GM12878 (cell line): ENCODE results near the gene ERLEC1. TPM values are rescaled to one million over a fixed set of nuclear protein-coding genes. Genes with fewer than 3 reads are reported as not detected.

Experiments used
- ATAC-seq: fragments of 200-7000 bp; cut with Tn5 transposase; 3 replicates; pipeline ENCODE4 v1.9.1; 2020; ENCODE audit warnings: mild to moderate bottlenecking, moderate library complexity
- BruUV-seq: library from RNA; stranded (reverse); fragments of 400-500 nt; replicated peaks from 2 replicates; lab custom pipeline; 2021; lab: Mats Ljungman, UMichigan
- CTCF ChIA-PET: fragments of 300-600 bp; sonication (Branson Sonifier 250); formaldehyde crosslinking; extraction: SDS; loops from one replicate; lab custom pipeline; 2021; ENCODE audit warnings: inconsistent platforms; lab: Yijun Ruan, JAX
- POLR2A ChIA-PET: fragments of 350-600 bp; formaldehyde crosslinking; extraction: SDS; loops from one replicate; lab custom pipeline; 2021; ENCODE audit warnings: inconsistent platforms; lab: Charles Lee
- RAD21 ChIA-PET: fragments of 300-600 bp; sonication (Branson Sonifier 250); formaldehyde crosslinking; loops from one replicate; lab custom pipeline; 2023; ENCODE audit warnings: antibody characterized with exemption; ENCODE audit not compliant: unreplicated experiment; lab: Charles Lee
- SMC1A ChIA-PET: fragments of 300-600 bp; sonication (Branson Sonifier 250); formaldehyde crosslinking; loops from one replicate; lab custom pipeline; 2023; ENCODE audit not compliant: unreplicated experiment, uncharacterized antibody; lab: Charles Lee
- DNase-seq: peaks from one replicate; pipeline ENCODE4 v3.0.0-alpha.2; 2011; ENCODE audit warnings: low read depth, low spot score
- FAIRE-seq: peaks from 3 replicates; lab custom pipeline; 2011; peaks lifted over from hg19 to GRCh38; lab: Jason Lieb, UNC
- H2AFZ ChIP-seq: 2 replicates; pipeline ENCODE4 v1.6.0; 2011; ENCODE audit warnings: low read depth, low read length, control low read depth; ENCODE audit not compliant: control insufficient read depth
- H3K27ac ChIP-seq: 2 replicates; pipeline ENCODE4 v1.5.1; 2011; ENCODE audit warnings: control low read depth; ENCODE audit not compliant: control insufficient read depth, insufficient read depth
- H3K27me3 ChIP-seq, 2 experiments: replicated peaks in 1 of 2; 2 replicates each; pipeline versions ENCODE4 v1.6.0 to v1.6.1; 2011; ENCODE audit warnings: low read length in 1 of 2; ENCODE audit not compliant: control insufficient read depth in 2 of 2, insufficient read depth in 2 of 2
- H3K36me3 ChIP-seq, 2 experiments: 2 replicates each; pipeline ENCODE4 v1.5.1; 2011; ENCODE audit warnings: low read length in 1 of 2; ENCODE audit not compliant: control insufficient read depth in 2 of 2, insufficient read depth in 2 of 2
- H3K4me1 ChIP-seq: 2 replicates; pipeline ENCODE4 v1.6.1; 2011; ENCODE audit warnings: mild to moderate bottlenecking, low read length, moderate library complexity, mixed read lengths; ENCODE audit not compliant: control insufficient read depth, insufficient read depth
- H3K4me2 ChIP-seq: 2 replicates; pipeline ENCODE4 v1.6.0; 2011; ENCODE audit warnings: control low read depth; ENCODE audit not compliant: control insufficient read depth, insufficient read depth
- H3K4me3 ChIP-seq: fragments of 200-600 bp; sonication (generic); 2 replicates; pipeline ENCODE4 v1.5.1; 2016
- H3K79me2 ChIP-seq: 2 replicates; pipeline ENCODE4 v1.6.0; 2011; ENCODE audit warnings: low read length; ENCODE audit not compliant: control insufficient read depth, insufficient read depth
- H3K9ac ChIP-seq: 2 replicates; pipeline ENCODE4 v1.8.0; 2011; ENCODE audit warnings: low read length, control low read depth, mixed read lengths; ENCODE audit not compliant: control insufficient read depth, insufficient read depth
- H3K9me3 ChIP-seq: replicated peaks from 3 replicates; pipeline ENCODE4 v1.5.1; 2011; ENCODE audit warnings: mild to moderate bottlenecking, low read length; ENCODE audit not compliant: control insufficient read depth, insufficient read depth
- H4K20me1 ChIP-seq: 2 replicates; pipeline ENCODE4 v1.6.0; 2011; ENCODE audit not compliant: control insufficient read depth, insufficient read depth
- BMI1 ChIP-seq: fragments of 450-650 bp; IDR thresholded peaks from 2 replicates; pipeline ENCODE4 v1.6.1; 2016; ENCODE audit warnings: mild to moderate bottlenecking, moderate library complexity, borderline replicate concordance
- CBX3 ChIP-seq: fragments of 200-600 bp; sonication (generic); IDR thresholded peaks from 2 replicates; pipeline ENCODE4 v1.6.1; 2016; ENCODE audit warnings: low read depth, borderline replicate concordance
- ESRRA ChIP-seq: IDR thresholded peaks from 2 replicates; pipeline ENCODE4 v1.6.1; 2012; ENCODE audit warnings: mild to moderate bottlenecking, low read length, improper control_type of control experiment
- JUNB ChIP-seq: IDR thresholded peaks from 2 replicates; pipeline ENCODE4 v1.6.1; 2016; ENCODE audit warnings: antibody characterized with exemption, mild to moderate bottlenecking
- LARP7 ChIP-seq: fragments of 450-650 bp; IDR thresholded peaks from 2 replicates; pipeline ENCODE4 v1.6.1; 2017; ENCODE audit warnings: mild to moderate bottlenecking
- NFXL1 ChIP-seq: fragments of 450-650 bp; IDR thresholded peaks from 2 replicates; pipeline ENCODE4 v1.6.1; 2017; ENCODE audit warnings: antibody characterized with exemption, mild to moderate bottlenecking, borderline replicate concordance
- NR2F1 ChIP-seq: fragments of 450-650 bp; conservative IDR thresholded peaks from 2 replicates; pipeline ENCODE4 v1.6.1; 2017; ENCODE audit warnings: mild to moderate bottlenecking
- RAD21 ChIP-seq: IDR thresholded peaks from 2 replicates; pipeline ENCODE4 v1.6.1; 2011; ENCODE audit warnings: mild to moderate bottlenecking, low read depth, low read length, moderate library complexity; ENCODE audit not compliant: insufficient read depth
- RFX5 ChIP-seq: IDR thresholded peaks from 2 replicates; pipeline ENCODE4 v1.6.1; 2011; ENCODE audit warnings: low read depth, low read length, improper control_type of control experiment
- TCF12 ChIP-seq: IDR thresholded peaks from 2 replicates; pipeline ENCODE4 v1.6.1; 2011; ENCODE audit warnings: low read depth, mild to moderate bottlenecking, low read length
- ZNF207 ChIP-seq: fragments of 450-650 bp; IDR thresholded peaks from 2 replicates; pipeline ENCODE4 v1.6.1; 2014; ENCODE audit warnings: antibody characterized with exemption, mild to moderate bottlenecking, borderline replicate concordance
- in situ Hi-C: fragments of 300-500 bp; cut with MboI; formaldehyde crosslinking; loops from 9 replicates; pipeline ENCODE4 v1.14.3; 2018; ENCODE audit warnings: mixed read lengths
- intact Hi-C: fragments of 100-400 bp; cut with micrococcal nuclease; formaldehyde crosslinking; loops from one replicate; pipeline ENCODE4 v1.14.2; 2022; ENCODE audit not compliant: unreplicated experiment
- polyA plus RNA-seq, 11 experiments: library from polyadenylated mRNA; depleted of rRNA in 4 of 11; unstranded in 6 of 11; stranded (reverse) in 5 of 11; fragments of >200 nt; fragmentation: Nextera tagmentation in 4 of 11; fragmentation: Illumina TruSeq in 1 of 11; extraction: Ambion mirVana in 4 of 11; extraction: Trizol in 1 of 11; gene quantifications; 1 replicate in 1 of 11; 2 replicates in 10 of 11; pipeline versions ENCODE4 v1.2.1 to v1.2.3, GENCODE V29; 2011 to 2016; ENCODE audit warnings: inconsistent platforms in 2 of 11, missing spikeins in 2 of 11, low read depth in 1 of 11
- total RNA-seq, 4 experiments: library from RNA; depleted of rRNA in 3 of 4; stranded (reverse); fragments of >200 nt in 3 of 4; fragmentation: Illumina TruSeq in 1 of 4; extraction: Trizol in 1 of 4; gene quantifications; 2 replicates each; pipeline versions ENCODE4 v1.2.1 to v1.2.3, GENCODE V29; 2013 to 2021
- TF ChIP-seq, protein P1 (sequence below), 3 experiments: IDR thresholded peaks in 2 of 3; conservative IDR thresholded peaks in 1 of 3; 2 replicates each; pipeline ENCODE4 v1.5.1; 2011; ENCODE audit warnings: low read depth in 3 of 3, low read length in 3 of 3, mild to moderate bottlenecking in 3 of 3, control low read depth in 2 of 3, moderate library complexity in 2 of 3, inconsistent platforms in 1 of 3, mixed read lengths in 1 of 3; ENCODE audit not compliant: control insufficient read depth in 2 of 3, insufficient read depth in 1 of 3; ENCODE audit errors: extremely low read depth in 1 of 3
- TF ChIP-seq, protein P2 (sequence below): fragments of 450-650 bp; IDR thresholded peaks from 2 replicates; pipeline ENCODE4 v1.6.1; 2017; ENCODE audit warnings: low read depth, mild to moderate bottlenecking, moderate library complexity

Gene ERLEC1
- total and polyA plus RNA-seq, 10 of the 15 experiments (the other 5 are each of a cell fraction or from before 2014, with no cell fraction given), result 14.1 to 52.2 (median 30.0) TPM

DNA sequence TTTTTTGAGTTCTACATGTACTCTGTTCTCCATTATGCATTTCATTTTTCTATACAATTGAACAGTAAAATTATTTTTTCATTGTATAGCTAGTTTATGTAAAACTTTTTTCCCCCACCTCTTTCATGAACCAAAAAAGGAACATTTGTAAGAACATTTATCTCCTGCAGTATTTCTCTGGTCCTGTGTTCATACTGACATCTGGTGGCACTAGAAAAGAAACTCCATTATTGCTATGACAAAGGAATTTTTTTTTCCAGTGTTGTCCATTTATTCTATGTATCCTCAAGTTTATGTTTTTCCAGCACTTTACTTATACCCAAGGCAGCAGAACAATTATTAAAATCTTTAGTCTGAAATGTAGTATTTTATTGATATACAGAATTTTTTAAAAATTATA lies 46.7 kb upstream of the ERLEC1 start:
- ChIA-PET RAD21 (no interaction called here), SMC1A (interaction anchor here (0.7 kb wide), 1 partner anchor 317 kb away, joined by 4 read pairs; no protein-coding TSS in a partner anchor), CTCF (interaction anchor here (1.0 to 1.5 kb wide), 2 partner anchors 8 to 10 kb away, joined by 3 read pairs; no protein-coding TSS in a partner anchor), POLR2A (no interaction called here)
- Histone ChIP-seq H3K36me3 (no peaks in the 10 kb centered on the region), H3K27ac (no peak overlapping the region), H3K27me3 (no peaks in the 10 kb centered on the region), H4K20me1 (no peaks in the 10 kb centered on the region), H3K4me1 (no peaks in the 10 kb centered on the region; the same call in 1 of the 2 replicates), H3K4me3 (no peak overlapping the region), H3K4me2 (no peak overlapping the region), H2AFZ (no peak overlapping the region), H3K9me3 (no peaks in the 10 kb centered on the region), H3K9ac (no peak overlapping the region), H3K79me2 (no peaks in the 10 kb centered on the region)
- in situ Hi-C loops (no loop called here), intact Hi-C loops (loop anchor here (5.0 kb wide), 1 partner anchor 318 kb away; no protein-coding TSS in a partner anchor)
- FAIRE-seq (peak; percentile 13), ATAC-seq (no peak), DNase-seq (no peak)
- BruUV-seq, result no TSS peak
- no peak for TF ChIP-seq BMI1
- no peak for TF ChIP-seq LARP7
- TF ChIP-seq ESRRA, result no peak
- TF ChIP-seq RAD21, result peak; percentile 60
- TF ChIP-seq, protein P1, sequence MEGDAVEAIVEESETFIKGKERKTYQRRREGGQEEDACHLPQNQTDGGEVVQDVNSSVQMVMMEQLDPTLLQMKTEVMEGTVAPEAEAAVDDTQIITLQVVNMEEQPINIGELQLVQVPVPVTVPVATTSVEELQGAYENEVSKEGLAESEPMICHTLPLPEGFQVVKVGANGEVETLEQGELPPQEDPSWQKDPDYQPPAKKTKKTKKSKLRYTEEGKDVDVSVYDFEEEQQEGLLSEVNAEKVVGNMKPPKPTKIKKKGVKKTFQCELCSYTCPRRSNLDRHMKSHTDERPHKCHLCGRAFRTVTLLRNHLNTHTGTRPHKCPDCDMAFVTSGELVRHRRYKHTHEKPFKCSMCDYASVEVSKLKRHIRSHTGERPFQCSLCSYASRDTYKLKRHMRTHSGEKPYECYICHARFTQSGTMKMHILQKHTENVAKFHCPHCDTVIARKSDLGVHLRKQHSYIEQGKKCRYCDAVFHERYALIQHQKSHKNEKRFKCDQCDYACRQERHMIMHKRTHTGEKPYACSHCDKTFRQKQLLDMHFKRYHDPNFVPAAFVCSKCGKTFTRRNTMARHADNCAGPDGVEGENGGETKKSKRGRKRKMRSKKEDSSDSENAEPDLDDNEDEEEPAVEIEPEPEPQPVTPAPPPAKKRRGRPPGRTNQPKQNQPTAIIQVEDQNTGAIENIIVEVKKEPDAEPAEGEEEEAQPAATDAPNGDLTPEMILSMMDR (IDR thresholded peaks at IDR 0.05 in 2 of 3, conservative IDR thresholded peaks at IDR 0.05 in 1 of 3; ENCODE audit: control insufficient read depth in 2 of 3, extremely low read depth in 1 of 3, insufficient read depth in 1 of 3, low read depth in 3 of 3, low read length in 3 of 3), result peak; percentile 10 to 32 (median 21); a peak in 3 of 6 replicates
- no peak for TF ChIP-seq ZNF207
- TF ChIP-seq NR2F1, result no peak
- TF ChIP-seq NFXL1, result no peak
- TF ChIP-seq JUNB, result no peak
- no peak for TF ChIP-seq TCF12
- TF ChIP-seq, protein P2, sequence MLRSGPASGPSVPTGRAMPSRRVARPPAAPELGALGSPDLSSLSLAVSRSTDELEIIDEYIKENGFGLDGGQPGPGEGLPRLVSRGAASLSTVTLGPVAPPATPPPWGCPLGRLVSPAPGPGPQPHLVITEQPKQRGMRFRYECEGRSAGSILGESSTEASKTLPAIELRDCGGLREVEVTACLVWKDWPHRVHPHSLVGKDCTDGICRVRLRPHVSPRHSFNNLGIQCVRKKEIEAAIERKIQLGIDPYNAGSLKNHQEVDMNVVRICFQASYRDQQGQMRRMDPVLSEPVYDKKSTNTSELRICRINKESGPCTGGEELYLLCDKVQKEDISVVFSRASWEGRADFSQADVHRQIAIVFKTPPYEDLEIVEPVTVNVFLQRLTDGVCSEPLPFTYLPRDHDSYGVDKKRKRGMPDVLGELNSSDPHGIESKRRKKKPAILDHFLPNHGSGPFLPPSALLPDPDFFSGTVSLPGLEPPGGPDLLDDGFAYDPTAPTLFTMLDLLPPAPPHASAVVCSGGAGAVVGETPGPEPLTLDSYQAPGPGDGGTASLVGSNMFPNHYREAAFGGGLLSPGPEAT, result no peak
- no peak for TF ChIP-seq CBX3
- no peak for TF ChIP-seq RFX5
